Activated naive CD4-positive, alpha-beta T cell treated with anti-CD3 and anti-CD28 coated beads, Interleukin-2, amount 50 U/mL, for 72 hours (primary cell): ENCODE measurements around the gene SLC9A2. TPM values are rescaled to one million over a fixed set of nuclear protein-coding genes. Genes with fewer than 3 reads are reported as not detected.

Experiments
- ATAC-seq, 2 donors: fragments of 150-1000 bp; cut with Tn5 transposase; 2 replicates each; pipeline ENCODE4 v1.10.0; 2021; ENCODE audit warnings: mild to moderate bottlenecking in 2 of 2, moderate library complexity in 2 of 2
- DNase-seq, 2 donors: peaks; one replicate each; pipeline ENCODE4 v3.0.0; 2021 to 2022; ENCODE audit warnings: low spot score in 2 of 2
- H3K27ac Mint-ChIP-seq, 2 donors: one replicate each; pipeline ENCODE4 v1.8.0; 2022; ENCODE audit warnings: mild to moderate bottlenecking in 2 of 2, mixed read lengths in 2 of 2
- H3K36me3 Mint-ChIP-seq, 2 donors: one replicate each; pipeline ENCODE4 v1.8.0; 2022; ENCODE audit warnings: mixed read lengths in 2 of 2
- H3K9me3 Mint-ChIP-seq, 2 donors: one replicate each; pipeline ENCODE4 v1.8.0; 2022; ENCODE audit warnings: mixed read lengths in 2 of 2
- total RNA-seq, 2 donors: library from RNA; stranded (reverse); gene quantifications; one replicate each; pipeline ENCODE4 v1.2.3, GENCODE V29; 2022

Gene SLC9A2, protein sequence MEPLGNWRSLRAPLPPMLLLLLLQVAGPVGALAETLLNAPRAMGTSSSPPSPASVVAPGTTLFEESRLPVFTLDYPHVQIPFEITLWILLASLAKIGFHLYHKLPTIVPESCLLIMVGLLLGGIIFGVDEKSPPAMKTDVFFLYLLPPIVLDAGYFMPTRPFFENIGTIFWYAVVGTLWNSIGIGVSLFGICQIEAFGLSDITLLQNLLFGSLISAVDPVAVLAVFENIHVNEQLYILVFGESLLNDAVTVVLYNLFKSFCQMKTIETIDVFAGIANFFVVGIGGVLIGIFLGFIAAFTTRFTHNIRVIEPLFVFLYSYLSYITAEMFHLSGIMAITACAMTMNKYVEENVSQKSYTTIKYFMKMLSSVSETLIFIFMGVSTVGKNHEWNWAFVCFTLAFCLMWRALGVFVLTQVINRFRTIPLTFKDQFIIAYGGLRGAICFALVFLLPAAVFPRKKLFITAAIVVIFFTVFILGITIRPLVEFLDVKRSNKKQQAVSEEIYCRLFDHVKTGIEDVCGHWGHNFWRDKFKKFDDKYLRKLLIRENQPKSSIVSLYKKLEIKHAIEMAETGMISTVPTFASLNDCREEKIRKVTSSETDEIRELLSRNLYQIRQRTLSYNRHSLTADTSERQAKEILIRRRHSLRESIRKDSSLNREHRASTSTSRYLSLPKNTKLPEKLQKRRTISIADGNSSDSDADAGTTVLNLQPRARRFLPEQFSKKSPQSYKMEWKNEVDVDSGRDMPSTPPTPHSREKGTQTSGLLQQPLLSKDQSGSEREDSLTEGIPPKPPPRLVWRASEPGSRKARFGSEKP
- total RNA-seq = under 1 TPM in 1 of 2 donors, not detected in 1; 0.25 TPM

- peak in 1 of 2 donors; percentile 33 for DNase-seq
- peak; percentile 58 to 67 for ATAC-seq
- H3K27ac Mint-ChIP-seq = no peak within 1 kb of the TSS
These were observed at the start of gene SLC9A2 for GRCh38 chr2:102619414-102620319. TSS of gene SLC9A2 (plus strand) at chr2:102619553. CDS start at chr2:102619849, 296 bp downstream.

GRCh38 chr2:102575888-102576287 lies 43.5 kb upstream of the SLC9A2 start:
- Mint-ChIP-seq H3K9me3 (peaks cover 0 to 8% of the 10 kb centered on the region in 2 donors), H3K27ac (no peak overlapping the region), H3K36me3 (peaks cover 0 to 8% of the 10 kb centered on the region in 2 donors)
- ATAC-seq (no peak), DNase-seq (no peak)

More at GRCh38 chr2:102619414-102620319, at the start of gene SLC9A2:
- Mint-ChIP-seq H3K36me3 (peaks cover 0 to 13% of the 10 kb centered on the region in 2 donors), H3K9me3 (no peaks in the 10 kb centered on the region)

DNA sequence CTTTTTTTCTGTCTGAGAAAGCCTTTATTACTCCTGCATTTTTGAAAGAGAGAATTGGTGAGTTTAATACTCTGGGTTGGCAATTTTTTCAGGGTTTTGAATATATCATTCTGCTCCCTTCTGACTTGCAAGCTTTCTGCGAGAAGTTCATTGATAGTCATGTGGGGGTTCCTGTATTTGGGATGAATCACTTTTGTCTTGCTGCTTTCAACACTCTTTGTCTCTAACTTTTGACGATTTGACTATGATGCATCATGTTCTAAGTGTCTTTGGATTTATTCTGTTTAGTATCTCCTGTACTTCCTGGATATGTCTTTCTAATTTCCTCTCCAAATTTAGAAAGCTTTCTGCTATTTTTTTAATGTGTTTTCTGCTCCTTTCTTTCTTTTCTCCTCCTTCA lies 41.0 kb upstream of the SLC9A2 start:
- no peak for ATAC-seq

GRCh38 chr2:102581911-102582310 lies 37.4 kb upstream of the SLC9A2 start:
- no peak for ATAC-seq
- Mint-ChIP-seq H3K27ac (no peak overlapping the region), H3K36me3 (peaks cover 0 to 12% of the 10 kb centered on the region in 2 donors), H3K9me3 (peaks cover 0 to 12% of the 10 kb centered on the region in 2 donors)
- DNase-seq = no peak

More for the DNA sequence above, 41.0 kb upstream of the SLC9A2 start:
- DNase-seq = no peak
- peaks cover 0 to 12% of the 10 kb centered on the region in 2 donors for H3K36me3 Mint-ChIP-seq
- peaks cover 0 to 13% of the 10 kb centered on the region in 2 donors for H3K9me3 Mint-ChIP-seq
- no peak overlapping the region for H3K27ac Mint-ChIP-seq

DNA sequence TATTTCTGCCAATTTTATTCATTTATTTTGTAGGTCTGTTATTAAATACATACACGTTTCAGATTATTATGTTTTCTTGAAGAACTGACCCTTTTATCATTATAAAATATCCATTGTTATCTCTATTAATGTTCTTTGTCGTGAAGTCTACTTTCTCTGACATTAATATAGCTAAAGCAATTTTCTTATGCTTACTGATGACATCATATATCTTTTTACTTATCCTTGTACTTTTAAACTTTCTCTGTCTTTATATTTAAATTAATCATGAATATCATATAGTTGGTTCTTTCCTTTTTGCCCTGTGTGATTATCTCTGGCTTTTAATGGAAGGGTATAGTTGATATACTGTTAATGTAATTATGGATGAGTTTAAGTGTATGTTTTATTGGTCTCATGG lies 36.5 kb upstream of the SLC9A2 start:
- ATAC-seq = no peak
- no peak overlapping the region for H3K27ac Mint-ChIP-seq
- H3K36me3 Mint-ChIP-seq = peaks cover 0 to 12% of the 10 kb centered on the region in 2 donors
- no peak for DNase-seq
- H3K9me3 Mint-ChIP-seq = peaks cover 0 to 12% of the 10 kb centered on the region in 2 donors

DNA sequence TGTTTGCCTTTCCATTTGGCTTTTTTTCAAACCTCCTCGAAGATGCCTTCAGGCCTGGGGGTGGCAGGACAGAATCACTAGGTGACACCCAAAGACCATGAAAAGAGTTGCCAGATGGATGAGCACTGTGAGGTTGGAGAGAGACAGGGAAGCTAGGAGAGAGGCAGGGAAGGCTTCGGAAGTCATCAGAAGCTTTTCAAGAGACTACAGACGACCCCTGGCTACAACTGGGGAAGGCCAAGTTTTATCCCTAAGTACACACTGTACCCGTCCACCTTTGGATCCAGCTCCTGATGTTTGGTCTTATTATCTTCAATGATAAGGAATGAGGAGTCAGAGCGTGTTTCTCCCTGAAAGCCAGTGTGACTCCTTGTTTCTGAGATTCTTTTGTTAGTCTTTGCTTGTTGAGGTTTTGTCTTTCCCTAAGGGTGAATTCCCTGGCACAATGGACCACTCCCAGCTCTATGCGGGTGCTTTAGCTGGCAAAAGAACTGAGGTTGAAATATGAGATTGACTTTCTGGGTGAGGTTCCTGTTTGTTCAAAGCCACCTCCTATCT lies 33.4 kb upstream of the SLC9A2 start:
- H3K9me3 Mint-ChIP-seq = peaks cover 0 to 7% of the 10 kb centered on the region in 2 donors
- DNase-seq (no peak), ATAC-seq (no peak)
- H3K36me3 Mint-ChIP-seq = peaks cover 0 to 3% of the 10 kb centered on the region in 2 donors
- no peak overlapping the region for H3K27ac Mint-ChIP-seq

- DNase-seq (no peak), ATAC-seq (no peak)
- no peak overlapping the region for H3K27ac Mint-ChIP-seq
- no peaks in the 10 kb centered on the region for H3K9me3 Mint-ChIP-seq
- H3K36me3 Mint-ChIP-seq = no peaks in the 10 kb centered on the region
These were observed 31.0 kb upstream of the SLC9A2 start for GRCh38 chr2:102588213-102588939.

- DNase-seq = no peak
- H3K27ac Mint-ChIP-seq = no peak overlapping the region
- H3K36me3 Mint-ChIP-seq = no peaks in the 10 kb centered on the region
- H3K9me3 Mint-ChIP-seq = no peaks in the 10 kb centered on the region
- ATAC-seq = no peak
These were observed 29.9 kb upstream of the SLC9A2 start for GRCh38 chr2:102589444-102589843.

GRCh38 chr2:102591491-102592045 lies 27.8 kb upstream of the SLC9A2 start:
- DNase-seq (no peak), ATAC-seq (no peak)
- Mint-ChIP-seq H3K27ac (no peak overlapping the region), H3K9me3 (no peaks in the 10 kb centered on the region), H3K36me3 (no peaks in the 10 kb centered on the region)

GRCh38 chr2:102592601-102593000 lies 26.8 kb upstream of the SLC9A2 start:
- H3K9me3 Mint-ChIP-seq = no peaks in the 10 kb centered on the region
- ATAC-seq (no peak), DNase-seq (peak in 1 of 2 donors; percentile 43)
- H3K36me3 Mint-ChIP-seq = no peaks in the 10 kb centered on the region
- H3K27ac Mint-ChIP-seq = no peak overlapping the region

GRCh38 chr2:102593516-102593915 lies 25.8 kb upstream of the SLC9A2 start:
- H3K36me3 Mint-ChIP-seq = no peaks in the 10 kb centered on the region
- H3K9me3 Mint-ChIP-seq = no peaks in the 10 kb centered on the region
- H3K27ac Mint-ChIP-seq = no peak overlapping the region
- DNase-seq = no peak
- no peak for ATAC-seq

DNA sequence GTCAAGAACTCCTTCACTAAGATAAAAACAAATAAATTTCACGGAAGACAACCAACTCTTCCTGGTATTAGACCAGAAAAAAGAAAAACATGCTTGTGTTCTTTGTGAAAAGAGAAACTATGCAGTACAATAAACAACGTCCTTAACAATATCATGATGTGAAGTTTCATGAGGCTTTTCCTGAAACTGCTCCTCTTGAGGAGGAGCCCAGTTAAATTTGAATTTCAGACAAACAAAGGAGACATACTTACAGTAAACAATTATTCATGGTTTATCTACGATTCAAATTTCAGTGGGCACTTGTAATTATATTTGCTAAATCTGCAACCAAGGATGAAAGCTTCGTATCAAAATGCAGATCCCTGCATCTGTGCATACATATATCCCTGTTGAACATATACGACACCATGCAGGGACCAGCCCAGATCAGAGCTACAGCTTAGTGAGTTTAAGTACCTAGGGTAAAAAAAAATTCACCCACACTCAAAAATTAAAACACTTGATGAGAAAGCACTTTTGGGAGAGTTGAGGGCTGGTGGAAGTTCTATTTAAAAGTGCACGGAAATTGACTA lies 24.8 kb upstream of the SLC9A2 start:
- no peak overlapping the region for H3K27ac Mint-ChIP-seq
- H3K9me3 Mint-ChIP-seq = no peaks in the 10 kb centered on the region
- DNase-seq = no peak
- ATAC-seq = no peak
- H3K36me3 Mint-ChIP-seq = no peaks in the 10 kb centered on the region

GRCh38 chr2:102597788-102598187 lies 21.6 kb upstream of the SLC9A2 start:
- ATAC-seq (no peak), DNase-seq (no peak)
- Mint-ChIP-seq H3K27ac (no peak overlapping the region), H3K9me3 (no peaks in the 10 kb centered on the region), H3K36me3 (no peaks in the 10 kb centered on the region)

DNA sequence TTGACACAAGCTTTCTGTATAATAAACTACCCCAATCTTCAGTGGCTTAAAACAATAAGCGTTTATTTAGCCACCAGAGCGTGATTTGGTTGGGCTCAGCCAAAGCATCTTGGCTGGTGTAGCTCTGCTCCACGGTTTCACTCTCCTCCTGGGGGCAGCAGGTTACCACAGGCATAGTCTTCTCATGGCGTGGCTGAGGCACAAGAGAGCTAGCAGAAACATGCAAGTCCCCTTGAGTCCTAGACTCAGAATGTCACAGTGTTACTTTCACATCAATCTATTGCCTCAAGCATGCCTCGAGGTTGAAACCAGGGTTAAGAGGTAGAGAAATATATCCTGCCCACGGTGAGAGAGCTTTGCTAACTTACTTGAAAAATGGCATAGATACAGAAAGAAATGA lies 19.9 kb upstream of the SLC9A2 start:
- no peak overlapping the region for H3K27ac Mint-ChIP-seq
- no peaks in the 10 kb centered on the region for H3K9me3 Mint-ChIP-seq
- DNase-seq (no peak), ATAC-seq (no peak)
- H3K36me3 Mint-ChIP-seq = no peaks in the 10 kb centered on the region

DNA sequence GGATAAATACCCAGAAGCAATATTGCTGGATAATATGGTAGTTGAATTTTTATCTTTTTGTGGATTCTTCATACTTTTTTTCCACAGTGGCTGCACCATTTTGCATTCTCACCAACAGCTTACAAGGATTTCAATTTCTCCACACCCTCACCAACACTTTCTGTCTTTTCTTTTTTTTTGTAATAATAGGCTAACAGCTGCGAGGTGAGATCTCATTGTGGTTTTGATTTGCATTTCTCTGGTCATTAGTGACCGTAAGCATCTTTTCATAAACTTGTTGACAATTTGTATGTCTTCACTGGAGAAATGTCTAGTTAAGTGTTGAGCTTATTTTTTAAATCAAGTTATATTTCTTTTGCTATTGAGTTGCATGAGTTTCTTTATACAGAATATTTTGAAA lies 17.6 kb upstream of the SLC9A2 start:
- Mint-ChIP-seq H3K27ac (no peak overlapping the region), H3K9me3 (no peaks in the 10 kb centered on the region), H3K36me3 (no peaks in the 10 kb centered on the region)
- DNase-seq (no peak), ATAC-seq (no peak)
